RWPE1 (cell line): Measurements from ENCODE around the gene S100A5.
A peak's percentile ranks its signal among the peaks of the same experiment; 100 is the strongest.

Experiments used
- CTCF ChIA-PET: fragments of 350-600 bp; sonication (Branson Sonifier 250); formaldehyde crosslinking; extraction: SDS; loops from one replicate; lab custom pipeline; 2021; lab: Yijun Ruan, JAX
- POLR2A ChIA-PET: fragments of 400-600 bp; formaldehyde crosslinking; extraction: SDS; loops from one replicate; lab custom pipeline; 2020; ENCODE audit warnings: antibody characterized with exemption; ENCODE audit not compliant: low non-redundant PET; lab: Yijun Ruan, JAX
- DNase-seq: peaks from one replicate; pipeline ENCODE4 v3.0.0; 2012; ENCODE audit warnings: low spot score
- H3K27ac ChIP-seq: fragments of 450-650 bp; 2 replicates; pipeline ENCODE4 v1.5.1; 2017
- TF ChIP-seq, protein P1 (sequence below): fragments of 450-650 bp; conservative IDR thresholded peaks from 2 replicates; pipeline ENCODE4 v1.5.1; 2017; ENCODE audit warnings: low read depth, mild to moderate bottlenecking

S100A5 gene

DNA sequence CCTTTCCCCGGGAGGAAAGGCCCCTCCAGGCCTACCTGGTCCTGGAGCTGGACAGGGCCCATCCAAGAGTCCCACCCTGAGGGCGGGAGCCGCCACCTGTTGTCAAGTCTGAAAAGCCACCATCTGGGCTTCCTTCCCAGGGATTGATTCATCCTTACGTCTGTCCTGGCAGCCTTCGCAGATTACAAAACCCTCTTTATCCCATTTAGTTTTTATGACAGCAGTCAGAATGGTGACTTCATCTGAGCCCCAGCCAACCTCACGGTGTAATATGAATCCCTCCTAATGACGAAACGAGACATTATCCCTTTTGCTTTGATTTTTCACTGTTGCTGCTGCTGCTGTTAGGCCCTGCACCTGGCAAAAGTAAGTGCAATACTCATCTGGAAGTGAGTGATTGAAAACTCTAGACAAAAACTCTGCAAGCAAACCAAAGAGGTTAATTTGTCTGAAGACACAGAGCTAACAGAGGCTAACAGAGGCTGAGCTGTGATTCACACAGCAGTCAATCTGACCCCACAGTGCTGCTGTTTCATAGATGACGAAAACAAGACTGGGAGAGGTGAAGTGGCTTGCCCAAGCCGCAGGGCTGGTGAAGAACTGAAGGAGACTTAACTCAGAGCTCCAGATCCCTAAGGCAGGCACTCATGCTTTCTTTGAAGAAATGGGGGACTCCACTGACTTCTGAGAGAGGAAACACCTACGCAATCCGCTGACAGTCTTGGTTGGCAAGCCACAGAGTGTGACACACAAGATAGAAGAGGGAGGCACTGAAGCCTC is 50.3 kb downstream of the S100A5 start:
- TF ChIP-seq, protein P1, sequence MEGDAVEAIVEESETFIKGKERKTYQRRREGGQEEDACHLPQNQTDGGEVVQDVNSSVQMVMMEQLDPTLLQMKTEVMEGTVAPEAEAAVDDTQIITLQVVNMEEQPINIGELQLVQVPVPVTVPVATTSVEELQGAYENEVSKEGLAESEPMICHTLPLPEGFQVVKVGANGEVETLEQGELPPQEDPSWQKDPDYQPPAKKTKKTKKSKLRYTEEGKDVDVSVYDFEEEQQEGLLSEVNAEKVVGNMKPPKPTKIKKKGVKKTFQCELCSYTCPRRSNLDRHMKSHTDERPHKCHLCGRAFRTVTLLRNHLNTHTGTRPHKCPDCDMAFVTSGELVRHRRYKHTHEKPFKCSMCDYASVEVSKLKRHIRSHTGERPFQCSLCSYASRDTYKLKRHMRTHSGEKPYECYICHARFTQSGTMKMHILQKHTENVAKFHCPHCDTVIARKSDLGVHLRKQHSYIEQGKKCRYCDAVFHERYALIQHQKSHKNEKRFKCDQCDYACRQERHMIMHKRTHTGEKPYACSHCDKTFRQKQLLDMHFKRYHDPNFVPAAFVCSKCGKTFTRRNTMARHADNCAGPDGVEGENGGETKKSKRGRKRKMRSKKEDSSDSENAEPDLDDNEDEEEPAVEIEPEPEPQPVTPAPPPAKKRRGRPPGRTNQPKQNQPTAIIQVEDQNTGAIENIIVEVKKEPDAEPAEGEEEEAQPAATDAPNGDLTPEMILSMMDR, result no peak
- H3K27ac ChIP-seq, result peak overlapping the region; percentile 96
- CTCF ChIA-PET, result interaction anchor here (0.6 to 7.1 kb wide), 3 partner anchors 35 to 515 kb away, joined by 3 to 143 read pairs (median 3); partner anchors contain the start of gene S100A9
- POLR2A ChIA-PET, result no interaction called here
- peak; percentile 85 for DNase-seq

DNA sequence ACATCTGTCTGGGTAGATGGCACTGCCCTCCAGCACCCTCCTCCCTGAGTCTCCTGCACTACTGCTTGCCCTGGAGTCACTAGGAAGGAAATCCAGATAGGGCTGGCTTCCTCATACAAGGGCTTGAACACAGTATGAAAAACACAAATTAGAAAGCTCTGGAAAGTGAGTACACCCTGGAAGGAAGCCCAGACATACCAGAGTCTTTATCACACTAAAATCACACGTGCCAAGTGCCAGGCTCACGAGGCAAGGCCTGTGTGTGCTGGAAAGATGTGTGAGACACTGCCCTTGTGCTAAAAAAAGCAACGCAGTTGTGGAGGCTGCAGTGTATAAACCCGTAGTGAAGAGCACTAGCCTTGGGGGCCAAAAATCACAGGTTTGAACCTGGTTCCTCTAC is 52.0 kb downstream of the S100A5 start:
- POLR2A ChIA-PET, result no interaction called here
- CTCF ChIA-PET, result interaction anchor here (0.6 to 1.4 kb wide), 2 partner anchors 23 to 83 kb away, joined by 4 read pairs; no protein-coding TSS in a partner anchor
- H3K27ac ChIP-seq, result peak overlapping the region; percentile 53
- no peak for DNase-seq
- TF ChIP-seq, protein P1, result no peak

DNA sequence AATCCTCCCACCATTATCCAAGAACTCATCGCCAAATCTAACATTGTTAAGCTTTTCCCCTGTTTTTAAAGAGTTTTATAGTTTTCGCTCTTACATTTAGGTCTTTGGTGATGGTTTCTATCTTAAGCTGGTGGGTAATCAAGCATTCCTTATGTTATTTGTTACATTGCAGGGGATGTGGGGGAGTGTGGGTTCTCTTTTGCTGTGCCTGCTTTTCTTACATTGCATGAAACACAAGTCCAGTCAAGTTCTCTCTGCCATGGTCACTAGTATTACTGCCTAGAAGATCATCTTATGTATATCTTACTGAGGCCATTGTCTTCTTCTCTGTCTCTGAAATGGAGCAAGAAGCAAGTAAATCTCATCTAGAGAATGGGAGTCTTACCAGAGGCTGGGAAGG is 53.0 kb downstream of the S100A5 start:
- no peak overlapping the region for H3K27ac ChIP-seq
- ChIA-PET POLR2A (no interaction called here), CTCF (no interaction called here)
- DNase-seq, result no peak
- TF ChIP-seq, protein P1, result no peak
